DMS 273 (cell line): ENCODE measurements around the gene MAPK8IP1.

Source experiments
- DNase-seq: peaks from one replicate; lab custom pipeline; 2025; ENCODE audit not compliant: unreplicated experiment; lab: John Stamatoyannopoulos, UW

MAPK8IP1 gene

DNA sequence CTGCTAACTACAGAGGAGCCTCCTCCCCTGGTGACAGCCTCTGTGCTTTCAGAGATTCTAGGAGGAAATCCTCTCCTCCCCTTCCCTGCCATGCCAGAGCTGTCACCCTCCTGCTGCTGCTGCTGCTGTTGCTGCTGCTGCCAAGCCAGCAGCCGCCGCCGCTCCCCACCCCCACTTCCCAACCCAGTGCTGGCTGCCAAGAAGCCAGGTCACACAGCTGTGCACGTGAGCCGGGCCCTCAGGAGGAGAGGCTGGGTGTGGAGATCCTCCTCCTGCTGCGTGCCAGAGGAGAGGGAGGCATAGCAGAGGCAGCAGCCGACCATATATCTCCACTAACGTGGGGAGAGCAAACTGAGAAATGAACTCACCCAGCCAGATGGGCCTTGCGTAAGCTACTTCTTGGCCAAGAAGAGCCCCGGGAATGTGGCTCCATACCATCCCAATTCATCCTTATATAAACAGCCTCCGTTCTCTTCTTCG, 25.8 kb upstream of the MAPK8IP1 start:
- DNase-seq = peak; percentile 93

GRCh38 chr11:45860348-45860747, 25.1 kb upstream of the MAPK8IP1 start:
- no peak for DNase-seq

GRCh38 chr11:45860764-45861510, 24.5 kb upstream of the MAPK8IP1 start:
- no peak for DNase-seq

DNA sequence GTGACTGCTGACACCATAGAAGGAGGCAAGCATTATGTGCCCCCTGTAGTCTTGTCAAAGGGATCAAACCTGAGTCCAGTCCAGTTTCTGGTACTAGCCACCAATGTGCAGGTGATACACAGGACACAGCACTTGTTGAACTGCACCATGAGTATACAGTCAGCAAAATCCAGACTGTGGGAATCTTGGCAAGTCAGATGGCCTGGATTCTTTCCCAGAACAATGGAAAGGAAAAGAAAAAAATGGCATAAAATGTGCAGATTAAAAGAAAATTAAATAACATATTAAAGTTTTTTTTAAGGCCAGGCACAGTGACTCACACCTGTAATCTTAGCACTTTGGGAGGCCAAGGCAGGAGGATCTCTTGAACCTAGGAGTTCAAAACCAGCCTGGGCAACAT, 21.4 kb upstream of the MAPK8IP1 start:
- no peak for DNase-seq

DNA sequence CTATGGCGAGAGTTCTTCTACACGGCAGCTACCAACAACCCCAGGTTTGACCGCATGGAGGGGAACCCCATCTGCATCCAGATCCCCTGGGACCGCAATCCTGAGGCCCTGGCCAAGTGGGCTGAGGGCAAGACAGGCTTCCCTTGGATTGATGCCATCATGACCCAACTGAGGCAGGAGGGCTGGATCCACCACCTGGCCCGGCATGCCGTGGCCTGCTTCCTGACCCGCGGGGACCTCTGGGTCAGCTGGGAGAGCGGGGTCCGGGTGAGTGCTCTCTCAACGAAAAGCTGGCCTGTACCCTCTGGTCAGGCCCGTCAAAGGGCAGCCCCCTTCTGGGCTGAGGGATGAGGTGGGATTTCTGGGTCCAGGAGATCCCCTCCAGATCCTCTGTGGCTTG, 15.9 kb upstream of the MAPK8IP1 start:
- no peak for DNase-seq

GRCh38 chr11:45870706-45871105, 14.7 kb upstream of the MAPK8IP1 start:
- no peak for DNase-seq

GRCh38 chr11:45871638-45872037, 13.8 kb upstream of the MAPK8IP1 start:
- no peak for DNase-seq

- DNase-seq = peak; percentile 77
Measured at GRCh38 chr11:45872651-45873356, 12.6 kb upstream of the MAPK8IP1 start.

DNA sequence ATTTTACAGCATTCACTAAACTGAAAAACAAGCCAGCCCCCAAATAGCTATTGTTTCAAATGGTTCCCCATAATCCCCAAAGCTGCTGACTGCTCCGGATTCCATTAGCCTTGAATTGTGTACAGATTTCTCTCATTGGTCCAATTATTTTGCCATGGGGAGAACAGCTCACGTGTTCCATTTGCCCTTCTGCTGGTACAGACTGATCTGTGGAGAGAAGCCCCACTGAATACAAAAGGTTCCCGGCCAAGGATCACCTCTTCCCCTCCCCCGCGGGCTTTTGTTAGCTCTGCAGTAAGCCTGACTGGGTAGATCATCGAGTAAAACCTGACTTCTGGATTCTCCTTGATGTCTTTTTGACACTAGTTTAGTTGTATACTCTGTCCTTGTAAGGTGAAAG, 9.1 kb upstream of the MAPK8IP1 start:
- DNase-seq = no peak

GRCh38 chr11:45877221-45877620, 8.2 kb upstream of the MAPK8IP1 start:
- DNase-seq = no peak

GRCh38 chr11:45877845-45878244, 7.6 kb upstream of the MAPK8IP1 start:
- DNase-seq = no peak

GRCh38 chr11:45879803-45880686, 5.4 kb upstream of the MAPK8IP1 start:
- no peak for DNase-seq

DNA sequence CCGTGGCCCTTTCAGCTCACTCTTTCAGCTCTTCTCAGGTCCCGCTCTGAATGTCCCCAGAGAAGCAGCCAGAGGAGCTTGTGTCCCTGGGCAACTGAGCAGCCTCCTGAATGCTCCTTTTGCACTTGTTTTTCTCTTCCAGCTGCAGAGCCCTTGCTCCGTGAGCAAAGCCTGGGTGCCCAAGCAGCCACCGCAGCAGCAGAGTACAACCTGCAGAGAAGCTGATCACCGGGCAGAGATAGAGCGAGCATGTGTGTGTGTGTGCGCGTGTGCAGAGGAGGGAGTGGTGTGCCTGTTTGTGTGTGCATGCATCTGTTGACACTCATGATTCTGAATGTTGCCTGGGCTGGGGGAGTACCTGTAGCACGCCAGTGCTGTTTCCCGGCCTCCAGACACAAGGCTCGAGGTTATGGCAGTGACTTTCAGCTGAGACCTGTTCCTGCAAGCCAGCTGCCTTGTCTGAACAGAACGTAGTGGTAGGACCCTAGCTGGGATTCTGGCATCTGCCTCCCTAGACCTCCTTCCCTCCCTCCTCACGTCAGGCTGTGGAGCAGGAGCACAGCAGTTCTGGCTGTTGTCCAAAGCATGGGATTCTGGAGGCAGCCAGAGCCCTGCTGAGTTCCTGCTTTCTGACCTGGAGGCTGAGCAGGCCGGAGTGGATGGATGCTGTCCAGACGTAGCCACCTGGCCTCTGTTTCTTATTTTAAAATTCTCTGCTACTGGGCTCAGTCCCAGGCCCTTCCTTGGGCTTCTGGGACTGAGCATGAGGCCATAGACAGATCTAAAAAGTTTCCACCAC, 4.5 kb upstream of the MAPK8IP1 start:
- DNase-seq = peak; percentile 81

DNA sequence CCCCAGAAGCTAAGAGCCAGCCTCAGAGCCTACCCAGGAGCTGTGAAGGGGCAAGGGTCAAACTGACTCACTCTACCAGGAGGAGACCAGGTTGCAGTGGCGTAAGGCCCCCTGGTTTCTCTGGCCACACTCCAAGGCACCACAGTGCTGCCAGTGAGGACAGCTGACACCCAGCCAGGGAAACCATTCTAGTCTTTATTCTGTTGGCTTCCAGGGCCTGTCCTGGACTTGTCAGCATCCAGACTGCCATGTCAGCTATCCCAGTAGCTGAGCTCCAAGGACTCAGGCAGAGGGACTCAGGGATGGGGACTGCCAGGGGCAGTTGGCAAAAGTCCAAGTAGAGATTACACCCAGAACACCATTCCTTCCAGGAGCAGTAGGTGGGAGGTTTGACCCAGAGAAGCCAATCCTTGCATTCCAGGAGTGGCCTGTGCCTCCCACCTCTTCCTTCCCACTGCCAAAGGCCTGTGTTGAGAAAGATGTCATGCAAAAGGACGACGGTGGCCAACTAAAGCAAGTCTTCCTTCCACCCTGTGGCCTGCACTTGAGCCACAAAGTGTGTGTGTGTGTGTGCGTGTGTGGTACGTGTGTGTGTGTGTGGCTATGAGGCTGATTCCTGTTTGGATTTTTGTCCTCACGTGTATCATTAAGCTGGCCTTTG, 3.6 kb upstream of the MAPK8IP1 start:
- DNase-seq = peak; percentile 42

GRCh38 chr11:45884596-45885185, 760 bp upstream of the MAPK8IP1 start:
- DNase-seq = no peak

GRCh38 chr11:45885921-45886721, 670 bp downstream of the MAPK8IP1 start:
- DNase-seq = no peak

GRCh38 chr11:45886816-45887520, 1.5 kb downstream of the MAPK8IP1 start:
- no peak for DNase-seq

- DNase-seq = no peak
Measured at GRCh38 chr11:45887587-45887986, 2.1 kb downstream of the MAPK8IP1 start.
